K562 (cell line): ENCODE results near the gene CNBD2.

Experiments
- GATA2 ChIP-seq: sonication (generic); formaldehyde crosslinking; IDR thresholded peaks from 2 replicates; pipeline ENCODE4 v1.4.0; 2020; ENCODE audit warnings: mild to moderate bottlenecking, missing genetic modification reagents
- GTF2F1 ChIP-seq: IDR thresholded peaks from 2 replicates; pipeline ENCODE4 v1.6.1; 2011; ENCODE audit warnings: low read depth, low read length, improper control_type of control experiment
- RAD21 ChIP-seq, 2 experiments: fragments of 250-450 bp in 1 of 2; fragments of 450-650 bp in 1 of 2; sonication (Bioruptor Pico) in 1 of 2; formaldehyde crosslinking in 1 of 2; IDR thresholded peaks in 1 of 2; conservative IDR thresholded peaks in 1 of 2; 2 replicates each; pipeline versions ENCODE4 v1.4.0 to v1.8.0; 2020 to 2022; ENCODE audit warnings: mild to moderate bottlenecking in 2 of 2, moderate library complexity in 1 of 2
- TF ChIP-seq, protein P1 (sequence below), 3 experiments: IDR thresholded peaks in 2 of 3; conservative IDR thresholded peaks in 1 of 3; 2 replicates each; pipeline ENCODE4 v1.5.1; 2011 to 2012; ENCODE audit warnings: low read length in 3 of 3, mild to moderate bottlenecking in 3 of 3, control low read depth in 2 of 3, improper control_type of control experiment in 1 of 3, inconsistent platforms in 1 of 3, low read depth in 1 of 3, mixed read lengths in 1 of 3, moderate library complexity in 1 of 3; ENCODE audit not compliant: insufficient read depth in 2 of 3

- TF ChIP-seq, protein P1, sequence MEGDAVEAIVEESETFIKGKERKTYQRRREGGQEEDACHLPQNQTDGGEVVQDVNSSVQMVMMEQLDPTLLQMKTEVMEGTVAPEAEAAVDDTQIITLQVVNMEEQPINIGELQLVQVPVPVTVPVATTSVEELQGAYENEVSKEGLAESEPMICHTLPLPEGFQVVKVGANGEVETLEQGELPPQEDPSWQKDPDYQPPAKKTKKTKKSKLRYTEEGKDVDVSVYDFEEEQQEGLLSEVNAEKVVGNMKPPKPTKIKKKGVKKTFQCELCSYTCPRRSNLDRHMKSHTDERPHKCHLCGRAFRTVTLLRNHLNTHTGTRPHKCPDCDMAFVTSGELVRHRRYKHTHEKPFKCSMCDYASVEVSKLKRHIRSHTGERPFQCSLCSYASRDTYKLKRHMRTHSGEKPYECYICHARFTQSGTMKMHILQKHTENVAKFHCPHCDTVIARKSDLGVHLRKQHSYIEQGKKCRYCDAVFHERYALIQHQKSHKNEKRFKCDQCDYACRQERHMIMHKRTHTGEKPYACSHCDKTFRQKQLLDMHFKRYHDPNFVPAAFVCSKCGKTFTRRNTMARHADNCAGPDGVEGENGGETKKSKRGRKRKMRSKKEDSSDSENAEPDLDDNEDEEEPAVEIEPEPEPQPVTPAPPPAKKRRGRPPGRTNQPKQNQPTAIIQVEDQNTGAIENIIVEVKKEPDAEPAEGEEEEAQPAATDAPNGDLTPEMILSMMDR (IDR thresholded peaks at IDR 0.05 in 2 of 3, conservative IDR thresholded peaks at IDR 0.05 in 1 of 3; ENCODE audit: insufficient read depth in 2 of 3, low read depth in 1 of 3, low read length in 3 of 3): no peak
- no peak for TF ChIP-seq RAD21 (CRISPR knock-in tag; conservative IDR thresholded peaks at IDR 0.05 in 1 of 2, IDR thresholded peaks at IDR 0.05 in 1 of 2)
- no peak for TF ChIP-seq GTF2F1
- TF ChIP-seq GATA2: no peak
Measured at GRCh38 chr20:36028106-36028808, 59.9 kb downstream of the CNBD2 start.
